VCaP (cell line): ENCODE measurements around the gene HSPB7.

Experiments
- H3K27ac ChIP-seq: fragments of 450-650 bp; 2 replicates; pipeline ENCODE4 v1.5.1; 2017
- TF ChIP-seq, protein P1 (sequence below): fragments of 450-650 bp; conservative IDR thresholded peaks from 2 replicates; pipeline ENCODE4 v1.5.1; 2017; ENCODE audit warnings: mild to moderate bottlenecking, moderate library complexity

The HSPB7 gene

DNA sequence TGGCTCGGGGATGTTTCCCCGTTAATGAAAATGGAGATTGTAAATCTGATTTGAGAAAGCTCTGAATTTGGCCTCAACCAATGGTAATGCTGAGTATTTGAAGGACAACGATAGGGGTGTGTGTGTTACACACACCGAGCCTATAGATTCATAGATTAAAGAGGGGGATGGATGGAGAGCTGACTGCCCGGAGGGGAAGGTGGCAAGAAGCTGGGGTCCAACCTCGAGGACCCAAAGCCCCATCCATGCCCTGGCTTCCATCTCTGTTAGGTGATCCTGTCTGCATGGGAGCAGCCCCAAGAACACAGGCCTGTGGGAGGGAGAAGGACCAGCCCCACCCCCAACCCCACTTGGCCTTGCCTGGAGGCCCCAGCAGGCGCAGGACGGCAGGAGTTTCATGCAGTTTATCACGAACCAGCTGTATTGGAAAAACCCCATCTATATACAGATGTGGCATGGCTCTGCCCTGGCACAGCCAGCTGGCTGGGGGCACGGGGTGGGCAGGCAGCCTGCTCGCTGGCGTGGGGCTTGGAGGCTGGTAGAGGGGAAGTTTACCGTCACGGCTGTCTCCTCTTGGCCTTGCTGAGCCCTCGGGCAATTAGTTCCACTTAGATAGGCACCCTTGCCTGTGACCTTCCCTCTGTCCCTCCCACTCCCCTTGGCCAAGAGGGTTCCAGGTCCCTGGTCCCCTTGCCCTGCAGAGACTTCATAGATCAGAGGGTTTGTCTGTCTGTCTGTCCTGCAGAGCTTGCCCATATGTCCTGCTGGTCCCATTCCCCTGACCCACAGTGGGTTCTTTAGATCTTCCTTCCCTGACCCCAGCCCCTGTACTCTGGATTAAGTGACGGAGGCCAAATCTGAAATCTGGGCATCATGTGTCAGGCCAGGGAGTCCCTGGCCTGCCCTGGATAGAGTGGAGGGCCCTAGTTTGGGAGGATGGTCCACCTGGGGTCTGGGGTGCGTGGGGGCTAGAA lies 3.0 kb downstream of the HSPB7 start:
- TF ChIP-seq, protein P1, sequence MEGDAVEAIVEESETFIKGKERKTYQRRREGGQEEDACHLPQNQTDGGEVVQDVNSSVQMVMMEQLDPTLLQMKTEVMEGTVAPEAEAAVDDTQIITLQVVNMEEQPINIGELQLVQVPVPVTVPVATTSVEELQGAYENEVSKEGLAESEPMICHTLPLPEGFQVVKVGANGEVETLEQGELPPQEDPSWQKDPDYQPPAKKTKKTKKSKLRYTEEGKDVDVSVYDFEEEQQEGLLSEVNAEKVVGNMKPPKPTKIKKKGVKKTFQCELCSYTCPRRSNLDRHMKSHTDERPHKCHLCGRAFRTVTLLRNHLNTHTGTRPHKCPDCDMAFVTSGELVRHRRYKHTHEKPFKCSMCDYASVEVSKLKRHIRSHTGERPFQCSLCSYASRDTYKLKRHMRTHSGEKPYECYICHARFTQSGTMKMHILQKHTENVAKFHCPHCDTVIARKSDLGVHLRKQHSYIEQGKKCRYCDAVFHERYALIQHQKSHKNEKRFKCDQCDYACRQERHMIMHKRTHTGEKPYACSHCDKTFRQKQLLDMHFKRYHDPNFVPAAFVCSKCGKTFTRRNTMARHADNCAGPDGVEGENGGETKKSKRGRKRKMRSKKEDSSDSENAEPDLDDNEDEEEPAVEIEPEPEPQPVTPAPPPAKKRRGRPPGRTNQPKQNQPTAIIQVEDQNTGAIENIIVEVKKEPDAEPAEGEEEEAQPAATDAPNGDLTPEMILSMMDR = no peak
- H3K27ac ChIP-seq = no peak overlapping the region; the same call in 1 of the 2 replicates

DNA sequence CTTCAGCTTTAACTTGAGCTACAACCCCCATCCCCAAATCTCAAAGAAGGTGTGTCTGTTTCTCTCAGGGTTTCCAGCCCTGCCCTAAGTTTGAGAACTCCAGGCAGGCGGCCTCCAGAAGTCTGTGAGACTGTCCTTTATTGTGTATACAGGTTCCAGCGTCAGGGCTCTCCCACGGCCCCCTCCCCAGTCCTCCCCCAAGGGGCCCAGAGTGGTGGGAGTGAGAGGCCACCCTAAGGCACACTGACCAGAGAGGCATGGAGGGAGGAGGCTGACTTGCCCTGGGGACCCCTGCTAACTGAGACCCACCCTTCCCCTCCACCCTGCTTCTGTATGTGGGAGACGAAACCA lies 4.0 kb downstream of the HSPB7 start:
- TF ChIP-seq, protein P1 = no peak
- peak overlapping the region; percentile 47 for H3K27ac ChIP-seq

DNA sequence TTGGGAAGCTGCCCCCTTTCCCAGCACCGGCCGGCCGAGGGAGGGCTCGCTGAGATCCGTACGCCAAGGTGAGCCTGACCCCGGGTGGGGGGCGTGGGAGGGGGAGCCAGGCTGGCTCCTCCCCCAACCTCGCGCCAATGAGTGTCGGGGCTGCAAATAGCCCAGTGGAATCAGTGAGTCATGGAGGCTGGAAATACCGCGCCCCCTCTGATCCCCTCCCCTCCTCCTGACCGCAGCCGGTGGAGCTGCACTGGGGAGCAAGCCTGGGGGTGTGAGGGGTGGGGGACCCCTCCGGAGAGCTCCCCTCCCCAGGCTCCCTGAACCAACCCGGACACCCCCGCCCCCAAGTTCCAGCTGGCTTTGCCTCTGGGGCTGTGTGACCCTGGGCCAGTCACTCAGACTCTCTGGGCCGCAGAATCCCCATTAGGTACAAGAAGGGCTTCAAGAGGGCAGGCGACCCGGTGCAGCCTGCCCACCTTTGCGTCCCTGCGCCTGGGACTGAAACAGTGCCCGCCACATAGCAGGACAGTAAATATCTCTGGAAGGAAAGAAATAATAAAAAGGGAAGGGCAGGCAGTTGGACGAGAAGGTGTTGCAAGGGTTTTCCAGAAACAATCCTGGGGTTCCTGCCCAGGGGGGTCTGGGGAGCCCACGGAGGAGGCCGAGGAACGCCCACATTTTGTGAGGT lies 4.5 kb downstream of the HSPB7 start:
- peak overlapping the region; percentile 47 for H3K27ac ChIP-seq
- TF ChIP-seq, protein P1 = no peak

DNA sequence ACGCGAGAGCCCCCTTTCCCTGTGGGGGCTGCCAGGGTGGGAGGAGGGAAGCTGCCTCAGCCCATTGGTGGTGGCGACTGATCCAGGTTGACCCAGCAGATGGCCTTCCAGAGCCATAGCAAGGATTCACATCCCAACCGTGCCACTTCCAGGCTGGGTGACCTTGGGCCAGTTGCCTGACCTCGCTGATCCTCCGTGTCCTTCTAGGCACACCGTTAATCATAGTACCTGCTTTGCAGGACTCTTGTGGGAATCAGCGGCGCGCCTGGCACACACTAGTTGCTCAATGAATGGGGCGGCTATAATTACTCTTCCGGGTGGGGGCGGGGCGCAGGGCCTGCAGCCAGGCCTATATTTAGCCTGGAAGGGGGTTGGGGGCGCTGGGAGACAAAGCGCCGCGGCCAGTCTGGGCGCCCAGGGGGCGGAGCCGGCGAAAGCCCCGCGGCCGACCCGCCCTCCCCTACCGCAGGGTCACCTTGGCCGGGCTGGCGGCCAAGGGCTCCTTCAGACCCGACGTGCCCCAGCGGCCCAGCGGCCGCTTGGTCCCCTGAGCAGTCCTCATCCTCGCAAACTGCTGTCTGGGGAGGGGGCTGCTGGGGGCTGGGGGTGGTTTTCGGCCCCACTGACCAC lies 5.1 kb downstream of the HSPB7 start:
- H3K27ac ChIP-seq = peak overlapping the region; percentile 47; the same call in 1 of the 2 replicates
- TF ChIP-seq, protein P1 = 0 out of 2 replicates have a peak, but pooled peaks have one; percentile 5

DNA sequence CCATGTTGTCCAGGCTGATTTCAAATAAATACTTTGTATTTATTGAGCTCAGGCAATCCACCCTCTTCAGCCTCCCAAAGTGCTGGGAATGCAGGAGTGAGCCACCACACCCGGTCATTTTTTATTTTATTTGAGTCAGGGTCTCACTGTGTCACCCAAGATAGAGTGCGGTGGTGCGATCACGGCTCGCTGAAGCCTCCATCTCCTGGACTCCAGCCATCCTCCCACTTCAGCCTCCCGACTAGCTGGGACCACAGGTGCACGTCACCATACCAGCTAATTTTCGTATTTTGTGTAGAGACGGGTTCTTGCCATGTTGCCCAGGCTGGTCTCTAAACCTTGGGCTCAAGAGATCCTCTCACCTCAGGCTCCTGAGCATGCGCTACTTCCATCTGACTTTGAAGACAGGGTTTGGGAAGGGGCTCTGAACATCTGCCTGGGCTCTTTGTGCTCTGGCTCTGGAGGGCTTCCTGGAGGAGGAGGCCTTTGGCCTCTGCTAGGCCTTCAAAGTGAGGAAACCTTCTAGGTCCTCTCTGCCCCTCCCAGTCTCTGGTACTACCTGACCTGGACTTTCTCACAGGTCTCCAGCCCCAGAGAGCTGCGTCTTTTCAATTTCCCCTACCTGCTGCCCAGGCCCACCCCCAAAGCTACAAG lies 5.8 kb downstream of the HSPB7 start:
- TF ChIP-seq, protein P1 = no peak
- no peak overlapping the region for H3K27ac ChIP-seq

DNA sequence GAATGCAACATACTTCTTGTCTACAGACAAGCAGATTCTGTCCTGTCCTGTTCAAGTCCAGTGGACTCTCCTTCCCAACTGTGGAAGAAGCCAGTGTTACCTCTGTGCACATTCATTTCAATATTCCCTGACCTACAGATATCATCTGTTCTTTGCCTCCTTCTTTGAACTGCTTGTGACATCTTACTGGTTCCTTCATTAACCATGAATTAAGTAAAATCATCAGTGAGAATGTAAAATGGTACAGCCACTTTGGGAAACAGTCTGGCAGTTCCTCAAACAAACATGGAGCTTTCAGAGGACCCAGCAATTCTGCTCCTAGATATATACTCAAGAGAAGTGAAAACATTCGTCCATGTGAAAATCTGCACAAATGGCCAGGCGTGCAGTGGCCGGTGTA lies 7.0 kb downstream of the HSPB7 start:
- TF ChIP-seq, protein P1 = no peak
- no peak overlapping the region for H3K27ac ChIP-seq
